CD4-positive, alpha-beta T cell treated with Interleukin-6 for 4 hours (primary cell): ENCODE results near the gene COX8C.
"Not testable (repeated sequence)": the region's sequence is repeated elsewhere in the genome, so short reads cannot be mapped to it uniquely, and the experiment has no call there.

Experiments
- DNase-seq: peaks from one replicate; pipeline ENCODE4 v3.0.0-alpha.2; 2020; ENCODE audit warnings: mixed read lengths

The COX8C gene

DNA sequence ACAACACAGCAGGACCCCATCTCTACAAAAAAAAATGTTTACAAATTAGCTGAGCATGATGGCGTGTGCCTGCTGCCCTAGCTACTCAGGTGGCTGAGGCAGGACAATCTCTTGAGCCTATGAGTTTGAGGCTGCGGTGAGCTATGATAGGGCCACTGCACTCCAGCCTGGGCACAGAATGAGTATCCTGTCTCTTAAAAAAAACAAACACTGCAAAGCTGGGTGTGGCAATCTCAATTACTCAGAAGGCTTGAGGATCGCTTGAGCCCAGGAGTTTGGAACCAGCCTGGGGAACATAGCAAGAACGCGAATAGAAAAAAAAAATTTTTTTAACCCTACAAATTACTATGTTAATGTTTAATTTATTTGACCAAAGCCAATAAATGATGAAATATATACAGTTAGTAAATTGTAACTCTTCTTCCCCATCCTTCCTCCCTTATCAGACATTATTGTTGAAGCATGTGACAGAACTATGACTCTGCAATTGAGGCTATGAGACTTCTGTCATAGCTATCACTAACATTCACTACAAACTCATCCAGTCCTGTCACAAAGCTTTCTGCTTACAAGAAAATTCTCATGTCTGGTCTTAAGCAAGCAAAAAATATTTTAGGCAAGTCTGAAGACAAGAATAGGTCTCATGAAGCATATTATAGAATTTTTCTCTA, 23.9 kb upstream of the COX8C start:
- DNase-seq = no peak

DNA sequence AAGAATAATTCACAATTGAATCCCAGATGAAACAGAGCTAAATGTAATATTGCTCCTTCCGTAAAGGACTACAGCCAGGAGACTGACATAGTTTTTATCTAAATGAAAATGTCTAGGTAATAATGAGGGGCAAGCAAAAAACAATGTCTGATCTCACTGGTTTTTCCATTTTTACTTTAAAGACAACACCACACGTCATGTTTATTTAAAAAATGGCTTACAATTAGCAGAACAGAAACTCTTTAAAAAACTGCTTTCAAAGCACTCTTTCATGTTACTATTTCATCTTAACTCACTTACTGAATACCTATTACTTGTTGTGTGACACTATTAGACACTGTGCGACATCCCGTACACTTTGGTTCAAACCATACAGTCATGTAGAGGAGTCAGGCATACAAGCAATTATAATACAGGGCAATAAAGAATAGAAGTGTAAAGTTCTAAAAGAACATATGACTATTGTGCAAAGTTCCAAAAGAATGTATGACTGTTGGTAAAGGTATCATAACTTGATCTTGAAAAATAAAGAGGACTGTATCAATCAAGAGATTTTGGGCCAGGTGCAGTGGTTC, 23.3 kb upstream of the COX8C start:
- DNase-seq = no peak

DNA sequence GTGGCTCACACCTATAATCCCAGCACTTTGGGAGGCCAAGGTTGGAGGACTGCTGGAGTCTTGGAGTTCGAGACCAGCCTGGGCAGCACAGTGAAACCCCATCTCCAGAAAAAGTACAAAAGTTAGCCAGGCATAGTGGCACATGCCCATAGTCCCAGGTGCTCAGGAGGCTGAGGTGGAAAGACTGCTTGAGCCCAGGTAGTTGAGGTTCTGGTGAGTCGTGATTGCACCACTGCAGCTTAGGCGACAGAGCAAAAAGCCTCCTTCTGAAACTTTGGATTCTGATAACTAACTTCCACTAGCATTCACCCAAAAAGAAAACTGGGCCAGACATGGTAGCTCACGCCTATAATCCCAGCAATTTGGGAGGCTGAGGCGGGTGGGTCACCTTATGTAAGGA, 20.8 kb upstream of the COX8C start:
- DNase-seq = no peak

DNA sequence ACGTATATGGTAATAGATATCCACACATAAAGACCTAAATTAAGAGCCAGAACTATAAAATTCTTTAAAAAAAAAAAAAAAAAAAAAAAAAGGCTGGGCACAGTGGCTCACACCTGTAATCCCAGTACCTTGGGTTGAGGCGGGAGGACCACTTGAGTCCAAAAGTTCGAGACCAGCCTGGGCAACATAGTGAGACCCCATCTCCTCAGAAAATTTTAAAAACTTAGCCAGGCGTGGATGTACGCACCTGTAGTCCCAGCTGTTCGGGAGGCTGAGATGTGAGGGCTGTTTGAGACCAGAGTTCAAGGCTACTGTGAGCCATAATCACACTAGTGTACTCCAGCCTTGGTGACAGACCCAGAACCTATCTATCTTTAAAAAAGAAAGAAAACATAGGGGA, 18.4 kb upstream of the COX8C start:
- no peak for DNase-seq

DNA sequence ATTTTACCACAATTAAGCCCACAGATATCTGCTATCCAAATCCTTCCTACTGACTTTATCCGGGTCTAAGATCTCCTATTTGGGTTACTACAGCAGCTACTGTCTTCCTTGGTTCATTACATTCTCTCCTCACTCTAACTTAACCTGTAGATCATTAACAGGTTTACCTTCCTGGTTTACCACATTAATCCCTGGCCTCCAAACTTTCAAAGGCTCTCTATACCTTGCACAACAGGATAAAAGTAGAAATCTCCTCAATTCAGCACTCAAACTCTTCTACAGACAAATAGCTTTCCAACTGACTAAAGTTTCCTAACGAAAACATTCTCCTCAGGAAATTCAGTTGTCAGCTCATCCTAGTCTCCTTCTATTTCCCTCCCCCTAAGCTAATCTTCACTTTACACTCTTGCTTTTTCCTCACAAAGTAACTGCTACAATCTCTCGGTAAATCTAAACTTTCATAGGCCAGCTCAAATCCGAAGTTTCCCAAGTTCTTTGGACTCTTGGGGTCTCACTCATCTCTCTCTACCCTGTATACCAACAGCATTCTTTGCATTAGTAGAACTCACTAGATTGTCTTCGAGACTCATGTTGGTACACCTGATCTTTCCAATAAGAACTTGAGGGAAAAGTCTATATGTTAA, 16.9 kb upstream of the COX8C start:
- DNase-seq = no peak

DNA sequence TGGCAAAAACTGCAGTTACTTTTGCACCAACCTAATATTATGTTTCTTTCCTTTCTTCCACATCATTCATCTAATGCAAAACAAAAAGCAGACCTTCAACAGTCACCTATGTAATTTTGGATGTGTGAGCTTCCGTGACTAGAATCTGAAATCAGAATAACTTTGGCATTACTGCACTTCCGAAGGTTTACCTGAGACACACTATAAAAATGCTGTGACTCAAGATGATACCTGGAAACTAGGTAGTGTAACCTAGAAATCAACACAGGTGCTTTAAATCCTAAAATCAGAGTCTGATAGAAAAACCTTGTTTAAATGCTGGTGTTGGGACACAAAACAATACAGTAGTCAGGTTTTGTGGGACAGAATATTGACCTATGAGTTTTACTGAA, 16.4 kb upstream of the COX8C start:
- no peak for DNase-seq

DNA sequence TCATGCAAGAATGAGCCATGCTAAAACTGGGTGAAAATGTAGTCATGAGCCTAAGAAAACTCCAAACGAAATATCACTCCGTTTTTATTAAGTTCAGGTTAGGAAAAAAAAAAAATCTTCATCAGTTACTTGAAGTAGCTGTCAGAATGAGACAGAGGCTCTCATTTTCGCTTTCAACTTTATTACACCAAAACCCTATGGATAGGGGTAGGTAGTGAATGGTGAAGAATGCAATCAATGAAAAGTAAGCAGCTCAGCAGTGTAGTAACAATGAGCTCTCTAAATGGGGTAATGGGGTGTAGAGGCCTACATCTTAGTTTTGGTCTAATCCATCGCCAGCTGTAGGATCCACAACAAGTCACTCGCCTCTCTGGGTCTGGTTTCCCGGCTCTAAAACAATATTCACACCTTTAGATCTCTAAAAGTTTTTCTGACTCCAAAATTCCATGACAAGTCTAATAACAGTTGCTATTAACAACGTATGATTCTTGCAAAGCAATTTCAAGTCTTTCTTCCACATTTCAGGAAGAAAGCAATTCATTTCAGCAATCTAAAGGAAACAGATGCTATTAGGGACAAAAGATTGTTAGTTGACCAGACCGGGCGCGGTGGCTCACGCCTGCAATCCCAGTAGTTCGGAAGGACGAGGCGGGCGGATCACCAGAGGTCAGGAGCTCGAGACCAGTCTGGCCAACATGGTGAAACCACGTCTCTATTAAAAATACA, 15.8 kb upstream of the COX8C start:
- no peak for DNase-seq

DNA sequence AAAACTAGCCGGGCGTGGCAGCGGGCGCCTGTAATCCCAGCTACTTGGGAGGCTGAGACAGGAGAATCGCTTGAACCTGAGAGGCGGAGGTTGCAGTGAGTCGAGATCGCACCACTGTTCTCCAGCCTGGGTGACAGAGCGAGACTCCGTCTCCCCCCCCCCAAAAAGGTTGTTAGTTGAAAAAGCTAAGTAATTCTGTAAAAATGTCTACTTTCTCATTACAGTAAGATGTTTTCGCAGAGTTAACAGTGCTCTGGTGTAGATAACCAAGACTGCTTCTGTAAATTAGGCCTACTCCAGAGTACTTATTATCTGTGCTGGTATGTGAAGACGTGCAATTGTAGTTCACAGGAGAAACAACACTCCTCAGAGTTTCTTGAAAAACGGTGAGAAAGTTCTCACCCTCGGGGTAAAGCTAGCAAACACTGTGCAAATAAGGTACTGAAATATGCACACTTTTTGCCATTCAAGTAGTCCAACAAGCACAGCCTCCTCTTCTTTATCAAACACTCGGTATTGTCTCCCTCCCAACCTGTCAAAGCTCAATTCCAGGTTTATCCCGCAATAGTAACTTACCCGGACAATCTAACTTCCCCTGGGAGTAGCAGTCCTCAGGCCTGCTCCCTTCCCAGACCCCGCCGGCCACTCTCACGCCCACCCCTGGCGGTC, 15.1 kb upstream of the COX8C start:
- no peak for DNase-seq

DNA sequence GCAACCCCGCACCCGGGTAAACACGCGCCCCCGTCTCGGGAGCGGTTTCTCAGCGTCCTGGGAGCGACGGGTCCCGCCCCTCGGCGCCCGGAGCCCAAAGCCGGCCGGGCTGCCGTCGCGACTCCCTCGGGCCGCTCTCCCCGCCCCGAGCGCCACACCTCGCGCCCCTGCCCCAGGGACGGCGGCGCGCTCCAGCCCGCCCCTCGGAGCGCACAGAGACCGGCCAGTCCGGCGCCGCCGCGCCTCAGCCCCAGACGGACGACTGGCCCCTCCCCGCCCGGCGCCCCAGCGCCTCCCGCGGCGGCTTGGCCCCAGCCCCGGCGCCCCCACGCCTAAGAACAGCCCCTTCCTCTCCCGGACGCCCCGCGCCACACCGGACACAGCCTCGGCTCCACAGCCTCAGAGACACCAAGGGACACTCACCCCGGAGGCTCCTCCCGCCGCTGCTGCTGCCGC, 14.6 kb upstream of the COX8C start:
- DNase-seq = no peak

DNA sequence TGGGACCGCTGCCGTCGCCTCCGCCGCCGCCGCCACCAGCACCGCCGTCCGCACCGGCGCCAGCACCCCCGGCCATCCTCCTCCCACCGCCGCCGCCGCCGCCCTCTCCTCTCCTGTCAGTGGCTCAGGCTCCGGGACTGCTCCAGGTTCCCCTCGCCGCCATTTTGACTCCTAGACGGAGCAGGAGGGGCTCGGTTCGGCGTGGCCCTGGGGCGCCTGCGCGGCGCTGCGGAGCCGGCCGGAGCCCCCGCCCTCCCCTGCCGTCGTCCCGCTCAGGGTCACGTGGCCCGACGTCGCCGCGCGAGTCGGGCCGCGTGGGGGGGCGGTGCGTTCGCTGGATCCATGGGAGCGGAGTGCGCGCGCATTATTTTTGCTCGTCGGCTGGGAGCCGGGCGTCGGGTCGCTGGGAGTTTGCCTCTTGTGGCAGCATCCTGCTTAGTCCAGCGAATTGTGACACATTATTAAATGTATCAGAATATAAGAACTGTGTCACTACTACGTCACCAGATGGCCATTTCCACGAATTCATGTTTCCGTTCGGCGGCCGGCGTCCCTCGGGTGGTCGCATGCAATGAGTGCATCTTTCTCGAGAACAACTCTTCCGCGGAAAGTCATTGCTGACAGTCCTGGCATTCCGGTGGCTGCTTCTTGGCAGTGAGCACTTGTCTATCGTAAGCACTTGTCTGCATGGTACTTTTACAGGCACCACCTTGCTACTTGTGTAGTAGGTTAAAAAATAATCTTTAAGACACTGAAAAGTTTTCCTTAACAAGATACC, 13.9 kb upstream of the COX8C start, which contains the start of gene BTBD7:
BTBD7 (minus strand) TSS at position 184 of the 778 bp plus-strand sequence. CDS start 36,985 bp downstream, outside the sequence.
- DNase-seq = peak; percentile 96

DNA sequence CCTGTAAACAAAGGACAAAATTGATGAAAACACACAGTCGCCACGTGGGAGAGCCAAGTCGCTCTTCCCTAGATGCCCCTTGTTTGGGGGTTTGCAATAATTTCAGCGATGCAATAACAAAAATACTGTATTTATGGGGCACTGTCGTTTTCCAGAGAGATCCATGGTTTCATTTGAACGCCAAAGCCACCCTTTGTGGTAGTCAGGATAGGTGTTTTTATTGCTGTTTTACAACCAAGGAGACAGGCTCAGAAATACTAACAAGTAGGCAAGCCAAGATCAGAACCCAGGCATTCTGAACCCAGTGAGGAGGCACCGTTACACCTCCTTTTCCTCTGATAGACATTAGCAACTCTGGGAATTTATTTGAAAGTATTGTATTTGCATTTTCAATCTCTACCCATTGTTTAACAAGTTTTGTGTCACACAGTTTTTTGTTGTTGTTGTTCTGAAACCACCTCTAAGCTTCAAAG, 13.3 kb upstream of the COX8C start:
- no peak for DNase-seq

DNA sequence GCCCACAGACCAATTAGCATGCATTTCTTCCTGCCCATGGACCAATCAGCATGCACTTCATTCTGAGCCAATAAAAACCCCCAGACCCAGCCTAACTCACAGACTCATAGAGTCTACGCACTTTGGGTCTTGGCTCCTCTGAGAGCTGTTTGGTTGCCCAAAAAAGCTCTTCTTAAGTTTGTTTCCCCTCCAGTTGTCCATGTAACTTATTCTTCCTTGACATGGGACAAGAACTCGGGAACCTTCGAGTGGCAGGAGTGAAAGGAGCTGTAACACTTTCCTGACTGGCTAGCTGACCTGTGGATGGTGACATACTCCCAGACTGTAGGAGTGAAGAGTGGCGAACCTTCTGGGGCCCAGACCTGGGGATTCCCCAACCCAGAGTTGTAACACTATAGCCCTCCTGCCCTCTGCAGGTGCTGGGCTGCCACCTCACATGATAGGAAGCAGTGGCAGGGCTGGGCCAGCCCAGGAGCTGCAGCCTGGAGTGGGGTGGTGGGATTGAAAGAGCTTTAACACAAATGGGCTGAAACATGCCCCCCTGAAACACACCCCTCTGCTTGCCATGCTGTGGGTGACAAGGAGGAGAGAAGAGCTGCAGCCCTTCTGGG, 9.7 kb upstream of the COX8C start:
- no peak for DNase-seq

DNA sequence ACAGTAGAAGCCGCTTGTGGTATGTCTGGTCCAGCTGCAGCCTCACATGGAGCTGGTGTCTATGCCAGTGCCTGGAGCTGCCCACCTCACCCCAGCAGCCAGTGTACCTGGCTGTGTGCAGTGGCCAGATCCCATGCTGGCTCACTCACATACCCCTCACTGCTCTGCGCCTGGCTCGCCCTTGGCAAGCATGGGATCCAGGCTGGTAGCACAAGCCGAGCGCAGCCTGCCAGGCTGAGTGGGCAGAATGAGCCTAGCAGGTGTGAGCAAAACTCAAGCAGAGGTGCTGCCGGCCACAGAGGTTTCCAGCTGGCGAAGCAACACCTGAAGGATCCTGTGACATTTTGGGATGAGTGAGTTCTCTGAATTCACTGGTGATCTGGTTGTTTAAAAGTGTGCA, 9.1 kb upstream of the COX8C start:
- DNase-seq = no peak

DNA sequence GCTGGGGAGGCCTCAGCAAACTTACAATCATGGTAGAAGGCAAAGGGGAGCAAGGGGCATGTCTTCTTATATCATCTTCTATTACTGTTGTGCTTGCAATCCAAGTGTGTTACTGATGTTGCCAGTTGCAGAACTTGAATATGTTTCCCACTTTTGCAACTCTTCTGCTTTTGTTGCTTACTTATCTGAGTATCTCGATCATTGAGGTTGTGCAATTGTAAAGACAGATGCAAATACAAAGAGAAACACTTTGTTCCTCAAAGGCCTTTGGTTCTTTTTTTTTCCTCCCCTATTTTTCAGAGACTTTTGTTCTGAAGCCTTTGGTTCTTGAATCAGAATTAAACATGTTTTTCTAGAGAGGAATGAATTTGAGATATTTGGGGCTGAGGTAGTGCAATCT, 3.7 kb upstream of the COX8C start:
- DNase-seq = no peak

DNA sequence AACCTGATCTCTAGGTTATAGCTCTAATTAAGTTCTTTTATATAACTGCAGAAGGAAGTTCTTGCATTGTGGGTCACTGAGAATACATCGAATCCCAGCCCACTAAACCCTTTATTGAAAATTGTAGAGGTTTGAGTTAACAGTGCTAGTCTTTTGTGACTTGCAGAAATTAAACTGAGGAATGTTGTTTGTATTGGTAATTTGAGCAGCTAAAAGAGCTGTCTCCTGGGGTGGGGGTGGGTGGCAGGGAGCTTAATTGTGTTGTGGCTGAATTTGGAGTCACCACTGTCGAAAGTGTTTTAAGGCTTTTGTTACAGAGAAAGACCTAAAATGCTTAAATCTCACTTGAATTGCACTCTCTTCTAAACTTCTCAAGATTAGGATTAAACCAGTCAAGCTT, 3.2 kb upstream of the COX8C start:
- no peak for DNase-seq

DNA sequence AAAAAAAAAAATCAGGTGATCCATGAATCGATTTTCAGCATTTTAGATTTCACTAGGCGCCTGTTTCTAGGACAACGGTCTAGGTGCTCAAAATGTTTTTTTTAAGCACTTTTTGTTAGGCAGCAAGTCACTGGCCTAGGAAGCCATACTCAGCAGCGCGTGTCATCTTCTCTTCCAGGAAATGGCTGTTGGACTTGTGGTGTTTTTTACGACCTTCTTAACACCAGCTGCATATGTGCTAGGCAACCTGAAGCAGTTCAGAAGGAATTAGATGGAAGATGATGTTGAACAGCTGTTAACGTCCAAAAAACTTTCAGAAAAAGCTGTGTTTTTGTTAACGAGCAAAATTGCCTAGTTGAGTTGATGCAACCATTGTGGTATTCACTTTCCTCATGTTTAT, 868 bp downstream of the COX8C start:
- no peak for DNase-seq

DNA sequence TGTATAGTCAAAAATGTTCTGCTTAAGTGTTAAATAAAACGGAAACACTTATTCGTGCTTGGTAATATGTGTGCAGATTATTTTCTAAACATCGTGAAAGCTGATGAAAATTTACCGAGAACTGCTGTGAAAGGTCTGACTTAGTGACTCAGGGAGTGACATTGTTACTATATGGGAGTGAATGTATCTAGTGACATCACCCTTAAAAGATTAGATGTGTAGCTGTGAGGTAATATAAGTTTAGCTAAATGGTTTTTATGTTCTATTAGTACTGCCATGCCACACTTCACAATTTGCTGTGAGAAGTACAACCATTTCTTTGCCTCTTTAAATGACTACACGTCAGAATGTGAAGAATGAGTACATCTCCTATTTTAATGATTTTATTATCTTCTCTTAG, 1.3 kb downstream of the COX8C start:
- no peak for DNase-seq

DNA sequence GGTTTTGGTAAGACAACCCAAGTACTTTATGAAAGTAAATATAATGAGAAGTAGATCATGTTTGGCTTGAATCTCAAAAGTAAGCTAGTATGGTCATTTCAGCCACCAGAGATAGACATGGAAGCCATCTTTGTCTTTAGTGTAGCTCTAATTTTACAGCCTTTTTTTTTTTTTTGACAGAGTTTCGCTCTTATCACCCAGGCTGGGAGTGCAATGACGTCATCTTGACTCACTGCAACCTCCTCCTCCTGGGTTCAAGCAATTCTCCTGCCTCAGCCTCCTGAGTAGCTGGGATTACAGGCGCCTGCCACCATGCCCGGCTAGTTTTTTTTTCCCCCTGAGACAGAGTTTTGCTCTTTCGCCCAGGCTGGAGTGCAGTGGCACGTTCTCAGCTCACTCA, 7.9 kb downstream of the COX8C start:
- not testable (repeated sequence) for DNase-seq

DNA sequence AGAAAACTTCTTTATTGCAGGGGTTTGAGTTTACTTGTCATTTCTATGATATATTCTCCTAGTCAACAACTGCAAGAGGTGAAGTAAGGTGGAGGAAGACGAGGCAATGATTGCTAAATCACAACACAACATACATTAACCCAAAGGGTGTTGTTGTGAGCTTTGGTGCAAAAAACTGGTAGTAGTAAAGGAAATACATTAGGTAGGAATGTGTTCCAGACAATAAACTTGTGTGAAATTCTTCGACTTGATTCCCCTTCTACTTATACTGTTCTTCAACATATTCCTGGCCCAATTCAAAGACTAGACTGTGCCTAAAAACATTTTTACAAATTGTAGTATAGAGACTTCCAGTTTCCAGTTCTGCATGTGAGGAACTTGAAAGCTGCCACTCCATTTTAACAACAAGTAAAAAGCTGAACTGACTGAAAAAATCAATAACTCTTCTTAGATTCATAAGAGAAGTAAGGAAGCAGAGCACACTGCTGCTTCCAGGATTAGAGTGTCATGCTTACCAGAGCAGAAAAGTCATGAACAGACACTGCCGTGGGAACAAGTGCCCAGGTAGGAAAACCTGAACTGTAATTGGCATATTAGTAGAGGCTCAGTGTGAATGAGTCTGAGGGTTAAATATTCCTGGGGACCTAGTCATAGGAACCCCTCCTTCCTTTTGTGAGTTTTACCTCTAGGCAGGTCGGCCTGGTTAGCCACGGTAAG, 22.2 kb downstream of the COX8C start:
- DNase-seq = no peak

DNA sequence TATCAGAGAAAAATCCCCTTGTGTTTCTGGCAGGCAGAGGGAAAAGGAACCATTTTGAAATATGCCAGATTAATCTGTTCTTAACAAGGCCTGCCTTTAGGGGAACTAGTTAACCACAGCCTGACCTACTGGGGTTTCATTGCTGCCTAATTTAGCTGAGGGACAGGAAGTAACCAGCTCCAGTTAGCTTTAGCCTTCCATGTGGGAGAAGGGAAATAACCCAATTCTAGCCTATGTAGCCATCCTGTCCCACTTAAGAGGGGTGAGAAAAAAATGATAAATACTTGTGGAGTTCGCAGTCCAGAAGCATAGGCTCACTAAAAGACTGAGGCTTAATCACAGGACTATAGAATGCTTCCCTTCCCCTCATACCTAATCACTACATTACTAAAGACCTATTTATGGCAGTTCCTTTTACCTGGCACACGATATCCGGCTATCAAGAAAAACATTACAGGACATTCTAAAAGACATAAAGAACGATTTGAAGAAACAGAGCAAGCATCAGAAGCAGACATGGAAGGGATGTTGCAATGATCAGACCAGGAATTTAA, 22.8 kb downstream of the COX8C start:
- no peak for DNase-seq

DNA sequence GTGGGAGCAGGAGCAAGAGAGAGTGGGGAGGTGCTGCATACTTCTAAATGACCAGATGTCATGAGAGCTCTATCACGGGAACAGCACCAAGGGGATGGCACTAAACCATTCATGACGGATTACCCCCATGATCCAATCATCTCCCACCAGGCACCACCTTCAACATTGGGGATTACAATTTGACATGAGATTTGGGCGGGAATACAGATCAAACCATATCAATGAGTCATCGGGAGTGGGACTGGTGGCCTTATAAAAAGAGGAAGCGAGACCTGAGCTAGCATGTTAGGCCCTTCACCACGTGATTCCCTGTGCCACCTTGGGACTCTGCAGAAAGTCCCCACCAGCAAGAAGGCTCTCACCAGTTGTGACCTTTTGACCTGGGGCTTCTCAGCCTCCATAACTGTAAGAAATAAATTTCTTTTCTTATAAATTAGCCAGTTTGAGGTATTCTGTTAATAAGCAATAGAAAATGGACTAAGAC, 28.7 kb downstream of the COX8C start:
- no peak for DNase-seq
